Skin of body (tissue), 2 donors: ENCODE measurements around the gene PGBD5. TPM values are rescaled to one million over a fixed set of nuclear protein-coding genes. Genes with fewer than 3 reads are reported as not detected.

ENCODE experiments used
- DNase-seq: peaks from one replicate; lab custom pipeline; 2025; lab: John Stamatoyannopoulos, UW
- total RNA-seq: library from RNA; depleted of rRNA; stranded (reverse); fragments of >200 nt; gene quantifications from one replicate; pipeline ENCODE4 v1.2.3, GENCODE V29; 2014

Gene PGBD5
- total RNA-seq, 1 donor from 2014 or later = 2.7 TPM

- no peak for DNase-seq
Observed at GRCh38 chr1:230377851-230378250, 48.3 kb downstream of the PGBD5 start.

- no peak for DNase-seq
Observed at GRCh38 chr1:230377324-230377723, 48.8 kb downstream of the PGBD5 start.

DNA sequence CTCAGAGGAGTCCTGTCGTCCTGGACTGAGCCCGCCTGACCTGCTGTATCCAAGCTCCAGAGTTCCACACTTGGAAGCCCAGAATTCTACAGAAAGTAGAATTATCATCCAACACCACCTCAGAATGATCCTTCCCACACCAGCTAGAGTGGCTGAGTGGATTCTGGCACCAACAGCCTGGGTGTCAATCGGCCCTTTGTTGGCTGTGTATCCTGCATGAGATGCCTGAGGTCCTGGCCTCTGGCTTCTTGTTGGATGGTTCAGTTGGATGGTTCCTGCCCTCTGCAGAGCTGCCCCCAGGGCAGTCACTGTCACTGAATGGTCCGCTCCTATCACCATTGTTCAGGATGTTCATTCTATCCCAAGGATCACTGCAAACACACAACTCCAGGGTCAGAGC is 49.8 kb downstream of the PGBD5 start:
- no peak for DNase-seq

DNA sequence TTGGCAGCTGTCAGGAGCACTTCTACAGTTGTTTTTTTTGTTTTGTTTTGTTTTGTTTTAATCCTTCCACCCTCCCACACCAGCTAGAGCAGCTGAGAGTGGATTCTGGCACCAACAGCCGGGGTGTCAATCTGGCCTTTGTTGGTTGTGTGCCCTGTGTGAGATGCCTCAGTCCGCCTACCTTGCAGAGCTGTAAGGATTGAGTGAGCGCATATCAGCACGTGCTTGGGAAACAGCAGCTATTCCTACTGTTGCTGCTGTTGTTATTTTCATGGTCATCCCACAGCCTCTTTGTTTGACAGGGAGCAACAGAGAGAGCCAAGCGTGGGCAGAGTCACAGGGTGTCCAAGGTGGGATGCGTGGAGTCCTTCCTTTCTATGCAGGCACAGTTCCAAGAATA is 50.4 kb downstream of the PGBD5 start:
- DNase-seq = no peak

- DNase-seq = no peak
Observed at GRCh38 chr1:230375147-230375546, 51.0 kb downstream of the PGBD5 start.

- no peak for DNase-seq
Observed at GRCh38 chr1:230371923-230372703, 54.0 kb downstream of the PGBD5 start.

DNA sequence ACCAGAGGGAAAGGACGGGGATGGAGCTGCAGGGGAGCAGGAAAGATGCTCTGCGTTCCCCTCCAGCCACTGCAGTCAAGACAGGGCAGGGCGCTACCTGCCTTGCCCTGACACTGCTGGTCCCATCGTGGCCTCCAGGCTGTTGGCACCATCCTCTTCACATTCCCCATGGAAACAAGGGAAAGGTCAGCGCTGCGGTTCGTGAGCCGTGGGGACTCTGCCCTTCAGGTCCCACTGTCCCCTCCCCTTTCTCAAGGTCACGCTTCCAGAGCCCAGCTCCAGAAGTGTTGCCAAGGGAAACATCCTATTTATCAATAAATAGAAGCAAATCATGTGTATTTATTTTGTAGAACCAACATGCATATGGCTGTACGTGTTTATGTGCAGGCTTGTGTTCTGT is 56.0 kb downstream of the PGBD5 start:
- DNase-seq = no peak

GRCh38 chr1:230368871-230369270 is 57.3 kb downstream of the PGBD5 start:
- no peak for DNase-seq

DNA sequence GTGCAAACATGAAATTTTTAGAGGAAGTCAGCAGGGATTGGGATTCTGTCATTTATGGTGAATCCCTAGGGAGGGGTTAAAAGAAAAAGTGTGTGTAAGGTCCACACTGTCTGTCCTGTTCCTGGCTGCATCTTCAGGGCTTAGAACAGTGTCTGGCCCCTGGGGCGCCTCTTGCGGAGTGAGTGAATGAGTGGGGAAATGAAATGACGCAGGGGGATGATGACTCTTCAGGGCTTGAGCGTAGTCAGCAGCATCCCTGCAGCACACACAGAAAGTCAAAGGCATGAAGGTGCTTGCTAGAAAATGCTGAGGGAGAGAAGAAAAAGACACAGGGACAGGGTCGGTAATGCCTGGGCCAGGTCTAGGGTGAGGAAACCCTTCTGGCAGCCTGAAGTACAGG is 57.8 kb downstream of the PGBD5 start:
- no peak for DNase-seq

DNA sequence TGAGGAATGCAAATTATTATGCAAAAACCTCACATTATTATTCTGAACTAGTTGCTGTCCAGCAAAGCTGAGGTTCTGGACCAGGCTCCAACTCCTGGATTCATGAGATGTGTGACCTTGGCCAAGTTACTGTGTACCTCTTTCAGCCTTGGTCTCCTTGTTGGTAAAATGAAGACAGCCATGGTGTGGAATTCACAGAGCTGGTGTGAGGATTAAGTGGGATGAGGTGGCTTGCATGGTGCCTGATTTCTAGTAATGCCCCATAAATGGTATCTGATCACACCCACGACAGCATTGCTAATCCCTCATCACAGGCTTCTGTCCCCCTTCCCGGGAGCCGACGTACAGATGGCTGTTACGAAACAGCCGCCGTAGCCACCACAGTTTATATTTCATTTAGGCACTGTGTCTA is 59.6 kb downstream of the PGBD5 start:
- no peak for DNase-seq

DNA sequence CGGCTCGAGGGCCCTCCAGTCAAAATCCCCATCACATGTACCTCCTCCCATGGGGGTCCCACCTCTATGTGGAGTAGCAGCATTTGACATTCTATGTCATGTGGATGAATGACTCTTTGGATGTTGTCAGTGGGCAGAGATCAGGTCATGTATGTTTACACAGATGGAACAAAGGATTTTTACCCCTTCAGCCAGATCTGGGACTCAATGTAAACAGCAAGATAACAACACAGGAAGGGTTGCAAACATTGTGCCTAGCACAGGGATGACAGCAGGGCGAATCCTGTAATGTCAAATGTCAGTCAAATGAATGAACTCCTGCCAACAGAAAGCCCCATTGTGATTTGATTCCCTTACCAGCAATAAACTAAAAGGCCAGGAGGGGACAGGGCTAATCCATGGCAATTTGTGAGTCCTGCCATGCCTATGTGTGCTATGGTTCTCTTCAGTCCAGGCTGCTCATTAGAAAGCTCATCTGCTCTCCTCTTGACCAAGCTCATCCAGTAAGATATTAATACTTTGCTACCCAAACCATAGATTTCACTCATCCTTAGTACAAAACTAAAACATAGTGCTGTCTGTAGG is 60.3 kb downstream of the PGBD5 start:
- no peak for DNase-seq

DNA sequence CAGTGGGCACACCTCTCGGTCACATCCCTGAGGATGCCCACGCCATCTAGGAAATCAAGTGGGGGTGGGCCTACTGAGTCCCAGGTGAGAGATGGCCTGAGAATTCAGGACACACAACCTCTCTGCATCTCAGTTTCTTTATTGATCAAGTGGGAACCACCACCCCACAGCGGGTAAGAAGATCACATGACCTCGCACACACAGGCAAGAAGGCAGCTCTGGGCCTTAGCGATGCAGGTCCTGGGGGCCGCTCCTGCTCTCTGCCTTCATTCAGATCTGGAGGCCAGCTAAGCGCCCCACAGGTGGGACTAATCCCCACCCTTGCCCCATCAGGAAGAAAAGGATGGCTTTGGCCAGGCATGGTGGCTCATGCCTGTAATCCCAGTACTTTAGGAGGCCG is 63.2 kb downstream of the PGBD5 start:
- DNase-seq = no peak

DNA sequence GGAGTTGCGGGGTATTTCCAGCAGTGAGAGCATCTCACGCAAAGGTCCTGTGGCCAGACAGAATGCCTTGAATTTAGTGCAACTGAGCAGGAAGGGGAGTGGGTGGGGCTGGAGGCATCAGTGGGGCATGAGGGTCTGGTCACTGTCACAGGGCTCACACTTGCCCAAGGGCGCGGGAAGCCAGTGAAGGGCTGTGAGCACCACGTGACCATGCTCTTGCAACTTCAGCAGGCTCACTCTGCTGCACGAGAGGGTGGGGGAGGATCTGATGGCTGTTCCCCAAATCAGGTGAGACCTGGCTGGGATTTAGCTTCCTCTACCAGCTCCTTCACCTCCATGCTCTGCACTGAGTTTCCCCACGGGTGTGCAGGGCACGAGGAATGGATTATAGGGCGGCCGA is 64.2 kb downstream of the PGBD5 start:
- no peak for DNase-seq

- DNase-seq = no peak
Observed at GRCh38 chr1:230359992-230360668, 66.0 kb downstream of the PGBD5 start.

DNA sequence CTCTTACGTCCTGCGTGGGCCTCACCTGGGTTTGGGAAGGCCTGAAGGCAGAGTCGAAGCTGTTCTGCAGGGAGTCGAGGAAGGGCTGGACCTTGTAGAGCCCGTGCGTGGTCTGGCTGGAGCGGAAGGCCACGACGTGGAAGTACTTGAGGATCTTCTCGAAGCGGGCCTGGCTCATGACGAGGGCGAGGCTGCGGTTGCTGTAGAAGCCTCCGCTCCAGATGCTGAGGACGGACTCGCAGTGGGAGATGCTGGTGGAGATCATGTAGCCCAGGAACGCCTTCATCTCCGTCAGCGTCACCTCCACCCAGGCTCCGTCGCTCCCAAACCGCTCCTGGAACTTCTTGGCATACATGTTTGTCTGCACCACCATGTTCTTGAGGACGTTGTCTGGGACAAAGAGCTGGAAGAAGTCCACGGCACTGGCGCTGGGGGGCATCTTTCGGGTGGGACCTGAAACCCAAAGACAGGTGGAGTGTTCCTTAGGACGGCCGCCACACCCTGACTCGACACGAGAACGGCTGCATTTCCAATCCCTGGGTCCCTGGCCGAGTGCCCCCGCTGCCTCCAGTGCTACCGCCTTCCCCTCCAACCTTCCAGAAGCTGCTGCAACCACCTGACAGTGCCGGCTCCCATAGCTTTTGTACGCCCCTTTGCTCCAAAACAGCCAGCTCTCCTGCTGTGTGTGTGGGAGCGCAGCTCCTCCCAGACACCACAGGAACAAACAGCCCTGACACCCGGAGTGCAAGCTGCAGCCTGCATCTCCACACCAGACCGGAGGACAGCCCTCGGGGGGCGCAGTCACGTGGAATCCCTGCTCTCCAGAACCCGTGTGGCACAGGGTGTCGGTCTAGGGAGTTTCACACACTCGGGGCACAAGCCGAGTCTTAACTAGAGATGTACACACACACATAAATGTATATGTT is 69.0 kb downstream of the PGBD5 start:
- no peak for DNase-seq

DNA sequence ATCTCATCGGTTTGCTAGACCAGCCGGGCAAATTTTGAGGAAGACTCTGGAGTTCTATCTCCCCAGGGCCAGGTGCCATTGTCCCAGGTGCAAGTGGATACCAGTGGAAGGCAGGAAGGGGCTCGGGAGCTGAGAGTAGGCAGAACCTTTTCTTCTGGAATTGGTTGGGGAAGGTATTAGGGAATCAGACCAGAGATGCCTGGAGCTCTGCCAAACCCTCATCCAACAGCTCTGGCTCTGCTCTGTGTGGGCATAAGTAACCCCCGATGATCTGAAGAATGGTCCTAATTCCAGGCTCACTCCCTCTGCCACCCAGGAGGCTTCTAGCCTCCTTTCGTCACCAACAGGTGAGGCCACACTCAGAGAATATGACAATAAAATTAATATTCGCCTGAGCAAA is 69.9 kb downstream of the PGBD5 start:
- DNase-seq = no peak

DNA sequence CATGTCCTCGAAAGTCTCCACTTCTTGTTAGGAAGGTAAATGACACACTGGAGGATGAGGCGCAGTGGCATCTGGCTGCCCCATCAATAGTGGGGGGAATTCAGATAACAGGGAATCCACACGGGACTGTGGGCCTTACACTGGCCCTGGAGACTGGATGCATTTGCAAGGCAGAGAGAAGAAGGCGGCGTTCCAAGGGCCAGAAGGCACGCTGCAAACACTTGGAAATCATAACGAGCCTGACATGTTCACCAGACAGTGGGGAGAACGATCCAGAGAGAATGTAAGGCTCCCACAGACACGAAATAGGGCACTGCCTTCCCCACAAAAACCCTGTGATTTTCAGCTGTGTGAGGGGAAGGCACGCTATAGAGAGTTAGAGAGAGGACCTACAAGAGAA is 70.5 kb downstream of the PGBD5 start:
- no peak for DNase-seq

DNA sequence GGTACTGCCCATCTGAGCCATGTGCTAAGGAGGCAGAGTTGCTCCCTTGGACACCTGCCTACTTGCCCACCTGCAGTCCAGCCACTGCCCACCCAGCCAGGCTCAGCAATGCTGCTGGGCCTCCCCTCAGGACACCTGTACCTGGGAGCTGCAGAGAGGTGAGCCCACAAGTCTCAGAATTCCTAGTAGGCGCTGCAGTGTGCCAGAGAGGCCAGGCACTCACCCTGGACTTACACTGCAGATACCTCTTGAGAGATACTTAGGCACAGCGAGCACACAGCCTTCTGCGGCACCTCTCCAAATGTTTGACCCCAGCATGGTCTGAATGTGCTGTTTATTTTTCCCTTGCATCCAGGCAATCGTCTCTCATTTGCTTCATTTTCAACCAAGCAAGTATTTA is 71.0 kb downstream of the PGBD5 start:
- no peak for DNase-seq

GRCh38 chr1:230354005-230354404 is 72.1 kb downstream of the PGBD5 start:
- DNase-seq = no peak

GRCh38 chr1:230352537-230352936 is 73.6 kb downstream of the PGBD5 start:
- no peak for DNase-seq

- no peak for DNase-seq
Observed at GRCh38 chr1:230351983-230352382, 74.1 kb downstream of the PGBD5 start.

GRCh38 chr1:230351514-230351913 is 74.6 kb downstream of the PGBD5 start:
- no peak for DNase-seq
